HG03097 (cell line): ENCODE results near the gene IMPA2.

ENCODE experiments used
- ATAC-seq: cut with Tn5 transposase; IDR thresholded peaks from one replicate; pipeline ENCODE4 v1.9.1; 2021; ENCODE audit not compliant: unreplicated experiment, low FRiP score

The IMPA2 gene

DNA sequence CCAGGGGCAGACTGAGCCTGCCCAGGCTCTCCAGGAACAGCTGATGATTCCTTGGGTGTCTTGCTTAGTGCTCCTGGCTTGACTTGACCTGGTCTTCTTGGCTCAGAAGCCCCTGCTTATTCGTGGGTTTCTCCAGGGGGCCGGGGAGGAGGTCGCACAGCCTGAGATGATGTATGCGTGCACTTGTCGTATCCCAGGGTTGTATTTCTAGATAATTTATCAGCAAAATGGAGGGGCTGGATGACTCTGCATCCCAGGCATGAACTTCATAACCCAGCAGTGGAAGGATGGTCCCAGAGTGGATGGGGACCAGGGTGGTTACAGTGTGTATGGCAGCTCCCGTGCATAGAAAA lies 25.2 kb downstream of the IMPA2 start:
- no peak for ATAC-seq

DNA sequence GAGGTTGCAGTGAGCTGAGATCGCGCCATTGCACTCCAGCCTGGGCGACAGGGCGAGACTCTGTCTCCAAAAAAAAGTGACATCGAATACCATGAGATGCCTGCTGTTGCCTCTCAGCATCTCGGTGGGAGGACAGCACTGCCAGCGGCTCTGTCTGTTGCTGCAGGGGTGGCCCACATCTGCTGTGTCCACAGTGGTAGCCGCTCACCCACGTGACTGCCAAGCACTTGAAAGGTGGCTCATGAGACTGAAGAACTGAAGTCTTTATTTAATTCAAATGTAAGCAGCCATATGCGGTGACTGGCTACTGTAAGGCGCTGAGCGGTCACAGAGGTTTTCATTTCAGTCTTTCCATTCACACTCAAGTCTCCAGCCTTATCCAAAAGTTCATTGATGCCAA lies 25.8 kb downstream of the IMPA2 start:
- no peak for ATAC-seq

- no peak for ATAC-seq
Measured at GRCh38 chr18:12008181-12008767, 27.0 kb downstream of the IMPA2 start.

- ATAC-seq: no peak
Measured at GRCh38 chr18:12008842-12009580, 27.7 kb downstream of the IMPA2 start.

GRCh38 chr18:12009581-12010140 lies 28.4 kb downstream of the IMPA2 start:
- no peak for ATAC-seq

DNA sequence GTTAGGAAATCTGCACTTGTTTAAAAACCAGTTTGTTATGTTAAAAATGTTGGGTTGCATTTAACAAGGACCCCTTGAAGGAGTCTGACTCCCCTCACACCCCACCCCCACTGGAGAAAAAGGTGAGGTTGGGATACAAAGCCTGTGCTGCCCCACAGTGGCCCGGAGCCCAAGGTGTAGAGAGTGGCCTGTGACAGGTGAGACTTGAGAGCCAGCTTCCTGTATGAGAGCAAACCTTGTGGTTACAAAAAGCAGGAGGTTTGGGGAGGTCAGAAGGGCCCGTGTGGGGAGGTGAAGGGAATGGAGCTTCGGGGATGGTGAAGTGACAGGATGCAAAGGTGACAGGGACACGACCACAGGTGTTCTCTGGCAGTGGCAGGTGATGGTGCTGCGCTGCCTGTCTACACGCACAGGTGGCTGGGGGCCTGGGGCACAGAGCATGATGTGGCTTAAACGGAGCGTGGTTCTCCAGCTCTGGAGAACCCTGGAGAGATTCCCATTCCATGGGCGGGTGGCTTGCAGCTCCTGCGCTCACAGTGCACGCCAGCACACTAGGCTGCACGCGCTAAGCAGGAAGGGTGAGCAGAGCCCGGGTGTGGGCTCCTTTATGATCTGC lies 29.0 kb downstream of the IMPA2 start:
- ATAC-seq: no peak

DNA sequence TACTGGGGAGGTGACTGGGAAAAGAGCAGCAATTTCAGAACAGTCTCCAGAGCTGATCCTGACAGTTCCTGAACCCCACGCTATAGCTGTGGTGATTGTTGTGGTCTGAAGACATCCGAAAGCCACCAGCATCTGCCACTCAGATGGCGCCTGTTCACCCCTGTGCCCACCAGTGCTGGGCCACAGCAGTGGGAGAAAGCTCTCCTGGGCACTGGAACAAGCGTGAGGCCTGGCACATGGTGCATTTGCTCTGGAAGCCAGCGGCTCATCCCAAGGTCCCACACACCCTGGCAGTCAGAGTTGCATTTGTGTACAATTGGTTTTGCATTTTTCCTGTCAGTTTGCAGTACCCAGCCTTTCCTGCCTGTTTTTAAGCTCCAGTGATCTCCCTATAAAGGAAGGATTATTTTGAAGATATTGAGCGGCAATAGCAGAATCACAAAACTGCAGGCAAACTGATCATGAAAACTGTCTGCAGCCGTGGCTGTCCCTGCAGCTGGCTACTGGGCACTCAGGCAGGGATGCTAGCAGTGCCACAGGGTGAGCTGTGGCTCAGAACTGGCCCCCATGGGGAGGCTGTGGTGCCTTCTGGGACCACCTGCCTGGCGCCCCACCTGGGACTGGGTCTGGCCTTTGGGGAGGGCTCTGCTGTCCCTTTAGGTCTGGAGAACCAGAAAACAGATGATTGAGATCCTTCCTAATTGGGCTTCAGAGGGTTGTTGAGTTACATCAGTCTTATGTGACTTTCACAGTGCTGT lies 30.1 kb downstream of the IMPA2 start:
- ATAC-seq: no peak

GRCh38 chr18:12011957-12012549 lies 30.7 kb downstream of the IMPA2 start:
- no peak for ATAC-seq

DNA sequence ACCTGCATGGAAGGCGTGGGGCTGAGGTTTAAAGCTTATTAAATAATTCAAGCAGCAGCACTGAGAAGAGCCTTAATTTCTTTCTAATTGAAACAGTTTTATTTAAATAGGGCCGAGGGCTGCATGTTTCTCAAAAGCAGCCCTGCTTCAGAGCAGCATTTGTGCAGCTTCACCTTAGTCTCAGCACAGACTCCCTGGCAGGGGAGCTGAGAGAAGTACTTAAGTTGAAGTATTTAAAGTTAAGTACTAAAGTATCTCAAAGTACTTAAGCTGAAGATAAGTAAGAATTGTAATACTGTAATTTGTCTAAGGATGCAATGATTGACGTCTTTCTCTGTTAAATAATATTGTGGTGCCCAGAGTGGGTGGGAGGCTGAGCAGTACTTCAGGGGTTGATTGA lies 31.4 kb downstream of the IMPA2 start:
- no peak for ATAC-seq

DNA sequence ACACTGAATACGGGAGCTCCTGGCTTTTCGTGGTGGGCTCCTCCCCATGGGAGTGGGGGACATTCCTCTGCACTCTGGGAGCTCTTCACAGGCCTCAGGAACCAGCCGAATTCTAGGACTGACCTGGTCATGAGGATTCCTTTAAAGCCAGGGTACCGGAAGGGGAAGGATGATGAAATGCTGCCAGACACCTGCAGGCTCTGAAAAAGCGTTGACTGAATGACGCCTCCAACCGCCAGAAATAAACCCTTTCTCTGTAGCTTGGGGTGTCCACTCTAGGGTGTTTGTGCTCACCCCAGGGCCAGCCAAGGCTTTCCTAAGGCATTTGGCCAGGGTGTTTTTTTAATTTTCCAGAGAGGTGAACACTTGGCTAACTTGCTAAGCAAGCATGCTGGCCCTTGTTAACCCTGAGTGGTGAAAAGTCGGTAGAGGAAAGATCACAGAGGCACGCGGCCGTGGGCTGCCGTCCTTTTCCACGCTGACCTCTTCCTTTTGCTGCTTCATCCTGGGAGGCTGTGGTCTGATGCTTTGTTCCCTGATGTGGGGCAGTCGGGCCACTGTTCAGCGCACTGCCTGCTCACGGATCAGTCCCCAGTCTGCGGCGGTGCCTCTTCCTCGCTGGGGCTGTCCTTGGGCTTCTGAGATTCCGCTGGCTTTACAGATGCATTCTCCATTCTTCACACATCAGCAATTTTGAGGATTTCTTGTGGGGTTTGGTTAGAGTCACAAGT lies 32.0 kb downstream of the IMPA2 start:
- ATAC-seq: no peak

GRCh38 chr18:12014086-12014485 lies 32.8 kb downstream of the IMPA2 start:
- no peak for ATAC-seq

DNA sequence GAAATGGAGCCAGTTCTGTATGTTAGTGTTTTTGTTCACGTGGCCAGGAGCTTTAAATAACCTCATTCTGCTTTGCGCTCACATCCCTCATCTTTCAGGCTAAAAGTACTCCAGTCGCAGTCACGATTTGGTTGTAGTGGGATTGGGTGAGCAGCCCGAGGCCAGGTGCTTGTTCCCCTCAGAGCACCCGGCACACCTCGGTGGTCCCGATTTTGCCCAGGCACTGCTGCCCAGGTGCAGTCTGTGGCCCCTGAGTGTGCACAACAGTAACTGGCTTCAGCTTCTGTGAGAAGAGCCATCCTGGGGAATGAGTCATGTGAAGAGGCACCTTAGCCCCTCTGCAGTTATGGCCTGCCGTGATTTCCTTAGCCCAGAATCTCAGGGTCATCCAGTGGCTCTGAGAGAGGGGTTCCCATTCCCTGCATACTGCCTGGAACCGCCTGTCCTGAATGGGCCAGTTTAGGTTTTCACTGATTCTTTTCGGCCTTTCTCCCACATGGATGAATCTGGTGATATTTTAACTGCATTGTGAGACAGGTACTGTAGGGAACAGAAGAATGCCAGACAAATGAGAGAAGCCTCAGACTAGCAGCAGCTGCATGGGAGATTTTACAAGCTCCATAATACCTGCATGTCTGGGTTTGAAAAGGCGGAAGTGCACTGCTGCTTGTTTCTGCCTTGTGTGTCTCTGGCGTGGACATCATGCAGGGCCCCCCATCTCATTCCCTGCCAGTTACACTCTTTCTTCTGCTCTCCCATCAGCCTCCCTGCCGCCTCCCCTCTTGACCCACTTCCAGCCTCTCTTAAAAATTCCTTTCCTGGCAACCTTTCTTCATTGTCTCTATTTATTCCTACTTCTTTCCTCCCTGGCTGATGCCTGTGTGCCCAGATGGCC lies 33.5 kb downstream of the IMPA2 start:
- ATAC-seq: no peak

DNA sequence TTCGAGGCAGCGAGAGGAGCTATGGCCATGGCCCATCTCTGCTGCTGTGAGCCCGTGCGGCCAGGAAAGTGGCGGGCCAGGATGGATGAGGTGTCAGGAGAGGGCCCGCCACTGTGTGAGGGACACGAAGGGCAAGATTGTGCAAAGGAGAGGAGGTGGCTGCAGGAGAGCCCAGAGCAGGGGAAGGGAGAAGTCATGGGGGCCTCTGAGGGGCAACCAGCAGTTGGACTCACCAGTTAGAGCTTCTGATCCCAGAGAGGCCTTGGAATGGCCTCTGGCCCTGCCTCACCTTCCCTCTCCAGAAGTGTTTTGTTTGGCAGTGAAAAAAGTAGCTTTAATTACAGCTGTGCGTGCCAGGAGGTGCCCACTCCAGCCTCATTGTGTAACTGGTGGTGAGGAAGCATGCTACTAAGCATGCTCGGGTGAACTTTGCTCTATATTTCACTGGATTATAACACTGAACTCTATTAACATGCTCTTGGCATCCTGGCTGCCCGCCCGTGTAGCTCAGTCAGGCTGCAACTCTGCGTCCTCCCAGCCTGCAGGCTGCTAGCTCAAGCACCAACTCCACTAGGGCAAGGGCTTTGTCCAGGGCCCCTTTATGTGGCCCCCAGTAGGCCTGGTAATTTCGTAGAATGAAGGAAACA lies 34.2 kb downstream of the IMPA2 start:
- no peak for ATAC-seq

- no peak for ATAC-seq
Measured at GRCh38 chr18:12017081-12017480, 35.8 kb downstream of the IMPA2 start.

DNA sequence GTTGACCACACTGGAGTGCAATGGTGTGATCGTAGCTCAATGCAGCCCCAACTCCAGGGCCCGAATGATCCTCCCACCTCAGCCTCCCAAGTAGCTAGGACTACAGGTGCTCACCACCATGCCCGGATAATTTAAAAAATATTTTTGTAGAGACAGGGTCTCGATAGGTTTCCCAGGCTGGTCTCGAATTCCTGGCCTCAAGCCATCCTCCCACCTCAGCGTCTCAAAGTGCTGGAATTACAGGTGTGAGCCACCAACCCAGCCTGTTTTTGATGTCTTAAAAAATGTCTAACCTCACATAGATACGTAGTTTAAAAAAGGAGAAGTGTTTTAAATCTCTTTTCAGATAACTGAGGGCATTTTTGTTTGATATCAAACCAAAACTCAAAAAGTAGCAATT lies 37.6 kb downstream of the IMPA2 start:
- ATAC-seq: no peak

- no peak for ATAC-seq
Measured at GRCh38 chr18:12021077-12021476, 39.8 kb downstream of the IMPA2 start.

GRCh38 chr18:12021596-12021995 lies 40.3 kb downstream of the IMPA2 start:
- no peak for ATAC-seq

- ATAC-seq: no peak
Measured at GRCh38 chr18:12023375-12023774, 42.1 kb downstream of the IMPA2 start.

DNA sequence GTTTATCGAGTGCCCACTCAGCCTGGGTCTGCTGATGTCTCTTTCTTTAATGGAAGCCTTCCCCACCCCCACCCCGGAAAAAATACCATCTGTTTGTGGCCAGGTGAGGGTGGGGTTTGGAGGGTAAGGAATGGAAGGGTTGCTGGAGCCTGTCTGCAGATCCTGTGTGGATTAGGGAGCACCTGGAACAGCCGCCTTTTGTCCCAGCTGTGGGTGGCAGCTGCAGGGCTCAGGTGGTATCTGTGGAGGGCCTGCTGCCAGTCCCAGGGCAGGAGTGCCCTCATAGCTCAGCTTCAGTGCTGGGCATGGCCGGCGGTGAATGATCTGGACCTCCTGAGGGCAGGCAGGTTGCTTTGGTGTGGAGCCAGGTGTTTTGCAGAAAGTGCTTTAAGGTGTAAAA lies 45.3 kb downstream of the IMPA2 start:
- no peak for ATAC-seq
